H1 (cell line): Measurements from ENCODE around the gene TTC24. TPM values are rescaled to one million over a fixed set of nuclear protein-coding genes. Genes with fewer than 3 reads are reported as not detected.

Experiments
- CTCF ChIA-PET: fragments of 300-600 bp; sonication (Branson Sonifier 250); formaldehyde crosslinking; loops from one replicate; lab custom pipeline; 2021; ENCODE audit not compliant: partially characterized antibody; lab: Charles Lee
- POLR2A ChIA-PET: fragments of 300-600 bp; sonication (Branson Sonifier 250); formaldehyde crosslinking; loops from one replicate; lab custom pipeline; 2021; ENCODE audit warnings: inconsistent platforms; ENCODE audit not compliant: partially characterized antibody; lab: Charles Lee
- DNase-seq, 2 experiments: peaks; one replicate each; pipeline versions ENCODE4 v3.0.0 to v3.0.0-alpha.2; 2010 to 2022; ENCODE audit warnings: low spot score in 2 of 2, low read depth in 1 of 2, mixed read lengths in 1 of 2
- FAIRE-seq: peaks from 2 replicates; lab custom pipeline; 2011; peaks lifted over from hg19 to GRCh38; lab: Jason Lieb, UNC
- H2AFZ ChIP-seq: 2 replicates; pipeline ENCODE4 v1.8.1; 2012; ENCODE audit warnings: low read length, inconsistent platforms
- H2AK5ac ChIP-seq: 2 replicates; pipeline ENCODE4 v1.6.1; 2013; ENCODE audit warnings: low read depth, low read length
- H2BK120ac ChIP-seq: replicated peaks from 2 replicates; pipeline ENCODE3; 2013; ENCODE audit warnings: low read depth, low read length, inconsistent platforms
- H2BK12ac ChIP-seq: 2 replicates; pipeline ENCODE4 v1.6.1; 2013; ENCODE audit warnings: low read depth, low read length
- H2BK15ac ChIP-seq: 2 replicates; pipeline ENCODE4 v1.6.1; 2013; ENCODE audit warnings: low read length
- H2BK20ac ChIP-seq: 2 replicates; pipeline ENCODE4 v1.6.1; 2013; ENCODE audit warnings: low read length
- H2BK5ac ChIP-seq: 2 replicates; pipeline ENCODE4 v1.6.1; 2013; ENCODE audit warnings: low read depth, low read length
- H3K14ac ChIP-seq: 2 replicates; pipeline ENCODE4 v1.6.1; 2013; ENCODE audit warnings: inconsistent platforms; ENCODE audit not compliant: insufficient read length
- H3K18ac ChIP-seq: 2 replicates; pipeline ENCODE4 v1.6.1; 2013; ENCODE audit warnings: low read length; ENCODE audit errors: extremely low read depth
- H3K23ac ChIP-seq: 2 replicates; pipeline ENCODE4 v1.6.1; 2013; ENCODE audit warnings: inconsistent platforms; ENCODE audit not compliant: insufficient read length
- H3K23me2 ChIP-seq: 2 replicates; pipeline ENCODE4 v1.6.1; 2013; ENCODE audit warnings: low read depth, low read length
- H3K27ac ChIP-seq: 2 replicates; pipeline ENCODE4 v1.6.1; 2011; ENCODE audit warnings: low read depth, low read length, inconsistent platforms
- H3K27me3 ChIP-seq, 4 experiments: replicated peaks in 1 of 4; 1 replicate in 1 of 4; 2 replicates in 3 of 4; pipeline versions ENCODE4 v1.6.1 to v1.8.1; 2011 to 2013; ENCODE audit warnings: low read length in 3 of 4, mild to moderate bottlenecking in 3 of 4, inconsistent platforms in 2 of 4, mixed read lengths in 2 of 4, moderate library complexity in 1 of 4; ENCODE audit not compliant: control insufficient read depth in 3 of 4, insufficient read depth in 3 of 4; ENCODE audit errors: extremely low read depth in 1 of 4
- H3K36me3 ChIP-seq, 4 experiments: 2 replicates each; pipeline versions ENCODE4 v1.6.1 to v1.8.1; 2011 to 2013; ENCODE audit warnings: mild to moderate bottlenecking in 4 of 4, low read length in 3 of 4, moderate library complexity in 2 of 4, control low read depth in 1 of 4, inconsistent platforms in 1 of 4; ENCODE audit not compliant: insufficient read depth in 4 of 4, control insufficient read depth in 2 of 4
- H3K4ac ChIP-seq: replicated peaks from 2 replicates; pipeline ENCODE3; 2013; ENCODE audit warnings: low read length, low read depth, mixed read lengths, inconsistent platforms; ENCODE audit not compliant: insufficient read length
- H3K4me1 ChIP-seq, 4 experiments: replicated peaks in 1 of 4; 1 replicate in 1 of 4; 2 replicates in 3 of 4; pipeline versions ENCODE4 v1.6.1 to v1.8.1; 2011 to 2013; ENCODE audit warnings: low read length in 3 of 4, inconsistent platforms in 2 of 4, mixed read lengths in 1 of 4; ENCODE audit not compliant: insufficient read depth in 4 of 4, control insufficient read depth in 3 of 4
- H3K4me2 ChIP-seq, 2 experiments: 2 replicates each; pipeline versions ENCODE4 v1.6.1 to v1.8.1; 2011 to 2013; ENCODE audit warnings: low read depth in 2 of 2, low read length in 2 of 2, control low read depth in 1 of 2, inconsistent platforms in 1 of 2, mild to moderate bottlenecking in 1 of 2; ENCODE audit not compliant: insufficient read depth in 1 of 2
- H3K4me3 ChIP-seq, 4 experiments: fragments of 200-600, 300-600 bp in 1 of 4; sonication (generic), shearing (Covaris generic), sonication (Bioruptor Twin) in 1 of 4; 2 replicates each; pipeline versions ENCODE4 v1.5.1 to v1.8.1; 2011 to 2016; ENCODE audit warnings: low read length in 4 of 4, low read depth in 3 of 4, control low read depth in 2 of 4, inconsistent platforms in 2 of 4, mild to moderate bottlenecking in 2 of 4, mixed read lengths in 1 of 4, moderate library complexity in 1 of 4; ENCODE audit not compliant: insufficient read depth in 2 of 4; ENCODE audit errors: extremely low read depth in 1 of 4
- H3K56ac ChIP-seq: replicated peaks from 2 replicates; pipeline ENCODE3; 2013; ENCODE audit warnings: low read depth, mild to moderate bottlenecking, mixed read lengths, low read length, inconsistent platforms; ENCODE audit not compliant: insufficient read length
- H3K79me1 ChIP-seq: 2 replicates; pipeline ENCODE4 v1.6.1; 2013; ENCODE audit warnings: low read depth, low read length, control low read depth
- H3K79me2 ChIP-seq, 2 experiments: 2 replicates each; pipeline versions ENCODE4 v1.6.1 to v1.8.1; 2012 to 2013; ENCODE audit warnings: low read length in 2 of 2, mild to moderate bottlenecking in 2 of 2, inconsistent platforms in 1 of 2; ENCODE audit not compliant: insufficient read depth in 2 of 2, control insufficient read depth in 1 of 2
- H3K9ac ChIP-seq, 4 experiments: replicated peaks in 1 of 4; 1 replicate in 1 of 4; 2 replicates in 3 of 4; pipeline versions ENCODE4 v1.6.1 to v1.8.1; 2011 to 2013; ENCODE audit warnings: low read depth in 3 of 4, low read length in 3 of 4, control low read depth in 2 of 4, mild to moderate bottlenecking in 2 of 4, moderate library complexity in 2 of 4, inconsistent platforms in 1 of 4; ENCODE audit errors: extremely low read depth in 1 of 4
- H3K9me3 ChIP-seq, 2 experiments: 2 replicates each; pipeline versions ENCODE4 v1.6.1 to v1.8.1; 2012 to 2013; ENCODE audit warnings: mild to moderate bottlenecking in 2 of 2, moderate library complexity in 2 of 2, control low read depth in 1 of 2, inconsistent platforms in 1 of 2, low read depth in 1 of 2, low read length in 1 of 2, mixed read lengths in 1 of 2; ENCODE audit not compliant: insufficient read depth in 2 of 2
- H4K20me1 ChIP-seq, 2 experiments: replicated peaks in 1 of 2; 2 replicates each; pipeline versions ENCODE3 to v1.8.1; 2011 to 2013; ENCODE audit warnings: inconsistent platforms in 2 of 2, low read length in 2 of 2, mild to moderate bottlenecking in 1 of 2; ENCODE audit not compliant: insufficient read depth in 2 of 2, control insufficient read depth in 1 of 2
- H4K5ac ChIP-seq: 2 replicates; pipeline ENCODE4 v1.6.1; 2013; ENCODE audit warnings: low read length, low read depth, mixed read lengths, inconsistent platforms; ENCODE audit not compliant: insufficient read length
- H4K8ac ChIP-seq: 2 replicates; pipeline ENCODE4 v1.8.0; 2013; ENCODE audit warnings: mild to moderate bottlenecking, moderate library complexity, low read length, inconsistent platforms; ENCODE audit not compliant: insufficient read depth; ENCODE audit errors: extremely low read depth
- H4K91ac ChIP-seq: replicated peaks from 2 replicates; pipeline ENCODE3; 2013; ENCODE audit warnings: low read length, mixed read lengths, inconsistent platforms; ENCODE audit not compliant: insufficient read length
- ATF3 ChIP-seq: IDR thresholded peaks from 2 replicates; pipeline ENCODE4 v1.6.1; 2011; ENCODE audit warnings: low read depth, mild to moderate bottlenecking, low read length; ENCODE audit not compliant: insufficient read depth
- BRCA1 ChIP-seq: IDR thresholded peaks from 2 replicates; pipeline ENCODE4 v1.6.1; 2012; ENCODE audit warnings: low read depth, low read length, improper control_type of control experiment
- CTCF ChIP-seq, 3 experiments: IDR thresholded peaks; 1 replicate in 2 of 3; 2 replicates in 1 of 3; pipeline versions ENCODE4 v1.5.1 to v1.6.1; 2011; ENCODE audit warnings: low read length in 3 of 3, mild to moderate bottlenecking in 3 of 3, inconsistent platforms in 2 of 3, low read depth in 1 of 3, moderate library complexity in 1 of 3; ENCODE audit not compliant: insufficient read depth in 1 of 3; ENCODE audit errors: control extremely low read depth in 1 of 3
- GABPA ChIP-seq: IDR thresholded peaks from 2 replicates; pipeline ENCODE4 v1.6.1; 2011; ENCODE audit warnings: mild to moderate bottlenecking, low read length, moderate library complexity, borderline replicate concordance; ENCODE audit not compliant: insufficient read depth
- NRF1 ChIP-seq: IDR thresholded peaks from 2 replicates; pipeline ENCODE4 v1.6.1; 2011; ENCODE audit warnings: mild to moderate bottlenecking, low read depth, low read length, improper control_type of control experiment
- POLR2A ChIP-seq, 2 experiments: IDR thresholded peaks; 1 replicate in 1 of 2; 2 replicates in 1 of 2; pipeline ENCODE4 v1.6.1; 2011; ENCODE audit warnings: low read depth in 2 of 2, low read length in 2 of 2, mild to moderate bottlenecking in 2 of 2; ENCODE audit errors: control extremely low read depth in 1 of 2
- RXRA ChIP-seq: IDR thresholded peaks from 2 replicates; pipeline ENCODE4 v1.6.1; 2011; ENCODE audit warnings: low read depth, mild to moderate bottlenecking, low read length, moderate library complexity; ENCODE audit not compliant: insufficient read depth
- SAP30 ChIP-seq: fragments of 300-600 bp; sonication (generic); IDR thresholded peaks from 2 replicates; pipeline ENCODE4 v1.7.1; 2012; ENCODE audit warnings: low read length, moderate library complexity, mild to moderate bottlenecking, inconsistent platforms; ENCODE audit not compliant: insufficient read depth, insufficient replicate concordance
- TAF7 ChIP-seq: optimal IDR thresholded peaks from 2 replicates; pipeline ENCODE3; 2011; ENCODE audit warnings: low read depth, mild to moderate bottlenecking, inconsistent platforms, low read length, moderate library complexity, borderline replicate concordance
- TCF12 ChIP-seq: IDR thresholded peaks from 2 replicates; pipeline ENCODE4 v1.6.1; 2011; ENCODE audit warnings: low read depth, mild to moderate bottlenecking, low read length
- ZNF274 ChIP-seq: IDR thresholded peaks from 2 replicates; pipeline ENCODE4 v1.7.0; 2012; ENCODE audit warnings: low read length, borderline replicate concordance; ENCODE audit errors: extremely low read depth
- WGBS, 2 experiments: shearing (Covaris generic) in 1 of 2; methylation state at CpG; one replicate each; pipeline versions ENCODE4 v1.1.6 to v1.1.7; 2013 to 2015; ENCODE audit warnings: low lambda C conversion rate in 2 of 2, mixed read lengths in 2 of 2, inconsistent platforms in 1 of 2, low coverage in 1 of 2, missing lambda C conversion rate in 1 of 2; ENCODE audit not compliant: insufficient replicate concordance in 2 of 2, insufficient coverage in 1 of 2, insufficient read length in 1 of 2; ENCODE audit errors: extremely low coverage in 1 of 2, missing lambda C conversion rate in 1 of 2; 5-methylcytosine and 5-hydroxymethylcytosine counted together
- polyA plus RNA-seq, 7 experiments: library from polyadenylated mRNA; depleted of rRNA in 3 of 7; stranded (reverse) in 5 of 7; unstranded in 2 of 7; fragments of >200 nt in 5 of 7; fragments of 200-250 nt in 2 of 7; gene quantifications; 1 replicate in 5 of 7; 2 replicates in 1 of 7; 4 replicates in 1 of 7; pipeline versions ENCODE4 v1.2.1 to v1.2.3, GENCODE V29; 2011 to 2013; ENCODE audit warnings: missing spikeins in 2 of 7, mixed read lengths in 2 of 7
- total RNA-seq: library from RNA; stranded (reverse); fragmentation: NEBNext Ultra II Directional; extraction: Animal tissue kit (Norgen Biotek cat#: 25700); gene quantifications from 2 replicates; pipeline ENCODE4 v1.2.1, GENCODE V29; 2021

Gene TTC24
- total and polyA plus RNA-seq, 2 of the 8 experiments (the other 6 are each of a cell fraction or from before 2014, with no cell fraction given), result 0.08 TPM; not detected in 1

- no peak for TF ChIP-seq RXRA
- TF ChIP-seq NRF1, result no peak
- TF ChIP-seq ATF3, result no peak
- TF ChIP-seq TAF7, result no peak
- TF ChIP-seq CTCF (IDR thresholded peaks at IDR 0.05; ENCODE audit: control extremely low read depth in 1 of 3, insufficient read depth in 1 of 3, low read depth in 1 of 3, low read length in 3 of 3), result no peak
- no peak for TF ChIP-seq GABPA
- no peak for TF ChIP-seq POLR2A (IDR thresholded peaks at IDR 0.05; ENCODE audit: control extremely low read depth in 1 of 2, low read depth in 2 of 2, low read length in 2 of 2)
- no peak for TF ChIP-seq SAP30
- no peak for TF ChIP-seq TCF12
- no peak for TF ChIP-seq BRCA1
- TF ChIP-seq ZNF274, result no peak
- no peaks in the 10 kb centered on the region for H3K9me3 ChIP-seq
- H3K4me3 ChIP-seq, result no peak overlapping the region
- H4K91ac ChIP-seq, result no peak overlapping the region
- no peak overlapping the region for H2BK5ac ChIP-seq
- FAIRE-seq (no peak), DNase-seq (no peak)
- 0 out of 2 replicates have a peak overlapping the region, but pooled peaks have one; percentile 3 for H2BK12ac ChIP-seq
- H2AFZ ChIP-seq, result no peak overlapping the region
- H3K27me3 ChIP-seq, result no peaks in the 10 kb centered on the region
- H4K20me1 ChIP-seq, result no peaks in the 10 kb centered on the region
- no peak overlapping the region for H2BK120ac ChIP-seq
- H3K23me2 ChIP-seq, result peaks cover 3% of the 10 kb centered on the region
- no peak overlapping the region for H3K18ac ChIP-seq
- H3K56ac ChIP-seq, result no peak overlapping the region
- H2BK15ac ChIP-seq, result no peak overlapping the region
- no peak overlapping the region for H3K27ac ChIP-seq
- no peak overlapping the region for H4K5ac ChIP-seq
- no peak overlapping the region for H4K8ac ChIP-seq
- H3K79me2 ChIP-seq, result no peaks in the 10 kb centered on the region
- no peak overlapping the region for H2BK20ac ChIP-seq
- peaks cover 0 to 17% (median 5%) of the 10 kb centered on the region in 4 experiments; a peak in 6 of 7 replicates for H3K4me1 ChIP-seq
- H2AK5ac ChIP-seq, result no peak overlapping the region
- ChIA-PET POLR2A (interaction anchor here (1.1 to 1.9 kb wide), 6 partner anchors 7 to 38 kb away, joined by 3 to 10 read pairs (median 4); no protein-coding TSS in a partner anchor), CTCF (interaction anchor here (0.7 to 4.7 kb wide), 22 partner anchors 7 to 492 kb away, joined by 3 to 35 read pairs (median 5); partner anchors contain the start of genes GPATCH4 and HAPLN2)
- H3K9ac ChIP-seq, result no peak overlapping the region
- no peak overlapping the region for H3K4me2 ChIP-seq
- H3K4ac ChIP-seq, result no peak overlapping the region
- H3K23ac ChIP-seq, result no peak overlapping the region
- no peaks in the 10 kb centered on the region for H3K36me3 ChIP-seq
- 61% methylated on average over 4 of the region's 4 CpGs; no CpG with 5 or more reads in 1 of the 2 experiments for WGBS, 2 experiments
- H3K79me1 ChIP-seq, result no peaks in the 10 kb centered on the region
- H3K14ac ChIP-seq, result no peak overlapping the region
These were observed 6.8 kb downstream of the TTC24 start for GRCh38 chr1:156586323-156586722.
